HepG2 (cell line): ENCODE results near the gene UQCRC1. TPM values are rescaled to one million over a fixed set of nuclear protein-coding genes. Genes with fewer than 3 reads are reported as not detected.
A peak's percentile ranks its signal among the peaks of the same experiment; 100 is the strongest.

ENCODE experiments used
- AKAP8 ChIP-seq: sonication (generic); formaldehyde crosslinking; IDR thresholded peaks from 2 replicates; pipeline ENCODE4 v1.5.1; 2020; ENCODE audit warnings: mild to moderate bottlenecking, missing genetic modification reagents
- E2F1 ChIP-seq: sonication (generic); formaldehyde crosslinking; IDR thresholded peaks from 2 replicates; pipeline ENCODE4 v1.5.0; 2020; ENCODE audit warnings: missing genetic modification reagents
- FOXC1 ChIP-seq: sonication (generic); formaldehyde crosslinking; IDR thresholded peaks from 2 replicates; pipeline ENCODE4 v1.8.0; 2022; ENCODE audit warnings: mild to moderate bottlenecking, missing genetic modification reagents, borderline replicate concordance
- GMEB2 ChIP-seq: IDR thresholded peaks from 2 replicates; pipeline ENCODE4 v1.6.1; 2016; ENCODE audit warnings: missing biosample characterization, missing genetic modification reagents, low read depth
- GTF2F1 ChIP-seq: fragments of 150-350 bp; IDR thresholded peaks from 2 replicates; pipeline ENCODE4 v1.6.1; 2014; ENCODE audit warnings: low read length
- HHEX ChIP-seq: IDR thresholded peaks from 2 replicates; pipeline ENCODE4 v1.6.1; 2016; ENCODE audit warnings: control low read depth
- HNRNPH1 ChIP-seq: fragments of 200-400 bp; formaldehyde crosslinking; optimal IDR thresholded peaks from 2 replicates; pipeline ENCODE3; 2017; ENCODE audit warnings: mild to moderate bottlenecking, low read depth, low read length
- MIXL1 ChIP-seq: IDR thresholded peaks from 2 replicates; pipeline ENCODE4 v1.6.1; 2016
- MTF2 ChIP-seq: sonication (generic); formaldehyde crosslinking; IDR thresholded peaks from 2 replicates; pipeline ENCODE4 v1.5.0; 2020; ENCODE audit warnings: missing genetic modification reagents, borderline replicate concordance
- MXD4 ChIP-seq: IDR thresholded peaks from 2 replicates; pipeline ENCODE4 v1.6.1; 2016; ENCODE audit warnings: mild to moderate bottlenecking, missing biosample characterization, missing genetic modification reagents
- MZF1 ChIP-seq: sonication (generic); formaldehyde crosslinking; IDR thresholded peaks from 2 replicates; pipeline ENCODE4 v1.8.1; 2023; ENCODE audit warnings: mild to moderate bottlenecking, missing genetic modification reagents, borderline replicate concordance
- NFKB2 ChIP-seq: sonication (generic); formaldehyde crosslinking; IDR thresholded peaks from 2 replicates; pipeline ENCODE4 v1.4.0; 2020; ENCODE audit warnings: missing genetic modification reagents, borderline replicate concordance
- NPAS2 ChIP-seq: sonication (generic); formaldehyde crosslinking; IDR thresholded peaks from 2 replicates; pipeline ENCODE4 v1.8.0; 2022; ENCODE audit warnings: mild to moderate bottlenecking, missing genetic modification reagents, borderline replicate concordance
- REPIN1 ChIP-seq: sonication (generic); formaldehyde crosslinking; IDR thresholded peaks from 2 replicates; pipeline ENCODE4 v1.8.0; 2022; ENCODE audit warnings: missing genetic modification reagents, low read depth, mild to moderate bottlenecking, borderline replicate concordance
- SKI ChIP-seq: fragments of 450-650 bp; IDR thresholded peaks from one replicate; pipeline ENCODE4 v1.6.1; 2018; ENCODE audit warnings: mild to moderate bottlenecking; ENCODE audit not compliant: partially characterized antibody
- U2AF2 ChIP-seq: fragments of 200-400 bp; formaldehyde crosslinking; IDR thresholded peaks from 2 replicates; pipeline ENCODE4 v1.6.1; 2017; ENCODE audit warnings: low read depth, mild to moderate bottlenecking, low read length
- ZBTB10 ChIP-seq: sonication (generic); formaldehyde crosslinking; IDR thresholded peaks from 2 replicates; pipeline ENCODE4 v1.4.0; 2020; ENCODE audit warnings: missing genetic modification reagents, borderline replicate concordance
- ZFP36 ChIP-seq: fragments of 150-350 bp; IDR thresholded peaks from 2 replicates; pipeline ENCODE4 v1.6.1; 2018; ENCODE audit warnings: borderline replicate concordance, low read length, low read depth; ENCODE audit not compliant: partially characterized antibody
- ZMYM3 ChIP-seq: sonication (generic); formaldehyde crosslinking; IDR thresholded peaks from 2 replicates; pipeline ENCODE4 v1.5.1; 2020; ENCODE audit warnings: mild to moderate bottlenecking, missing genetic modification reagents
- ZNF225 ChIP-seq: sonication (generic); formaldehyde crosslinking; IDR thresholded peaks from 2 replicates; pipeline ENCODE4 v1.4.0; 2020; ENCODE audit warnings: mild to moderate bottlenecking, missing genetic modification reagents
- ZNF274 ChIP-seq: sonication (generic); formaldehyde crosslinking; IDR thresholded peaks from 2 replicates; pipeline ENCODE4 v1.5.1; 2020; ENCODE audit warnings: mild to moderate bottlenecking, missing genetic modification reagents
- ZNF746 ChIP-seq: sonication (generic); formaldehyde crosslinking; IDR thresholded peaks from 2 replicates; pipeline ENCODE4 v1.8.0; 2022; ENCODE audit warnings: mild to moderate bottlenecking, missing genetic modification reagents
- ZNF784 ChIP-seq: sonication (generic); formaldehyde crosslinking; IDR thresholded peaks from 2 replicates; pipeline ENCODE4 v1.5.1; 2020; ENCODE audit warnings: missing genetic modification reagents, mild to moderate bottlenecking, borderline replicate concordance
- ZNF792 ChIP-seq: IDR thresholded peaks from 2 replicates; pipeline ENCODE4 v1.6.1; 2016
- ZNF879 ChIP-seq: sonication (generic); formaldehyde crosslinking; IDR thresholded peaks from 2 replicates; pipeline ENCODE4 v1.8.1; 2023; ENCODE audit warnings: missing genetic modification reagents
- polyA plus RNA-seq, 8 experiments: library from polyadenylated mRNA; depleted of rRNA in 3 of 8; stranded (reverse) in 7 of 8; unstranded in 1 of 8; fragments of >200 nt; fragmentation: Illumina TruSeq in 4 of 8; extraction: Trizol in 4 of 8; gene quantifications; 2 replicates each; pipeline versions ENCODE4 v1.2.1 to v1.2.3, GENCODE V29; 2011 to 2016; ENCODE audit warnings: low read depth in 4 of 8, missing spikeins in 1 of 8, mixed read lengths in 1 of 8; ENCODE audit not compliant: insufficient read depth in 1 of 8
- total RNA-seq, 5 experiments: library from RNA; depleted of rRNA; stranded (reverse); fragments of >200 nt; fragmentation: Illumina TruSeq; extraction: Trizol; gene quantifications; 2 replicates each; pipeline ENCODE4 v1.2.3, GENCODE V29; 2016; ENCODE audit warnings: low read depth in 1 of 5

UQCRC1 gene
- total and polyA plus RNA-seq, 2 of the 13 experiments (the other 11 are each of a cell fraction or from before 2014, with no cell fraction given), result 316 to 680 TPM

GRCh38 chr3:48556796-48557626 lies 52.4 kb downstream of the UQCRC1 start, which contains the start of gene PFKFB4 (continued):
- TF ChIP-seq HNRNPH1, result no peak
- no peak for TF ChIP-seq NFKB2 (CRISPR knock-in tag)
- TF ChIP-seq ZNF784 (CRISPR knock-in tag), result no peak
- TF ChIP-seq FOXC1 (CRISPR knock-in tag), result peak; percentile 70; the same call in 1 of the 2 replicates
- no peak for TF ChIP-seq HHEX (CRISPR knock-in tag)
- TF ChIP-seq MIXL1, result peak; percentile 84; the same call in 1 of the 2 replicates
- peak; percentile 75; the same call in 1 of the 2 replicates for TF ChIP-seq ZBTB10 (CRISPR knock-in tag)
- no peak for TF ChIP-seq ZNF225
- TF ChIP-seq U2AF2, result 0 out of 2 replicates have a peak, but pooled peaks have one; percentile 54
- peak; percentile 74 for TF ChIP-seq MXD4
- TF ChIP-seq SKI, result no peak
- no peak for TF ChIP-seq GTF2F1
- no peak for TF ChIP-seq MZF1
- 0 out of 2 replicates have a peak, but pooled peaks have one; percentile 40 for TF ChIP-seq ZNF746 (CRISPR knock-in tag)
- peak; percentile 91 for TF ChIP-seq ZNF792 (CRISPR knock-in tag)
- TF ChIP-seq REPIN1, result peak; percentile 46; the same call in 1 of the 2 replicates
- TF ChIP-seq AKAP8 (CRISPR knock-in tag), result peak; percentile 82; the same call in 1 of the 2 replicates
- peak; percentile 44 for TF ChIP-seq ZMYM3
- TF ChIP-seq ZNF274 (CRISPR knock-in tag), result 0 out of 2 replicates have a peak, but pooled peaks have one; percentile 42
- TF ChIP-seq MTF2, result no peak
- no peak for TF ChIP-seq ZFP36
- TF ChIP-seq GMEB2 (CRISPR knock-in tag), result peak; percentile 64; the same call in 1 of the 2 replicates
- no peak for TF ChIP-seq NPAS2 (CRISPR knock-in tag)
- no peak for TF ChIP-seq ZNF879 (CRISPR knock-in tag)
- peak; percentile 65 for TF ChIP-seq E2F1 (CRISPR knock-in tag)
